H9 (cell line): ENCODE measurements around the gene KCTD17. TPM values are rescaled to one million over a fixed set of nuclear protein-coding genes. Genes with fewer than 3 reads are reported as not detected.

Experiments used
- DNase-seq: peaks from one replicate; pipeline ENCODE4 v3.0.0-alpha.2; 2017
- H2AFZ ChIP-seq: one replicate; pipeline ENCODE4 v1.6.1; 2013; ENCODE audit warnings: mild to moderate bottlenecking, low read length, control low read depth, moderate library complexity
- H2AK5ac ChIP-seq: 2 replicates; pipeline ENCODE4 v1.6.1; 2013; ENCODE audit warnings: low read length, control low read depth, mixed read lengths; ENCODE audit not compliant: insufficient read length
- H2BK120ac ChIP-seq: one replicate; pipeline ENCODE4 v1.6.1; 2013; ENCODE audit warnings: low read depth, mild to moderate bottlenecking, low read length, control low read depth, inconsistent platforms; ENCODE audit not compliant: poor library complexity, severe bottlenecking
- H2BK12ac ChIP-seq: 2 replicates; pipeline ENCODE4 v1.6.1; 2013; ENCODE audit warnings: low read length, control low read depth, mixed read lengths, low read depth; ENCODE audit not compliant: insufficient read length
- H2BK15ac ChIP-seq: 2 replicates; pipeline ENCODE4 v1.6.1; 2013; ENCODE audit warnings: low read depth, low read length, control low read depth
- H2BK20ac ChIP-seq: one replicate; pipeline ENCODE4 v1.6.1; 2013; ENCODE audit warnings: low read depth, mild to moderate bottlenecking, low read length, control low read depth, inconsistent platforms; ENCODE audit not compliant: poor library complexity, severe bottlenecking
- H2BK5ac ChIP-seq: 2 replicates; pipeline ENCODE4 v1.6.1; 2013; ENCODE audit warnings: low read length, control low read depth, mixed read lengths; ENCODE audit not compliant: insufficient read length
- H3K14ac ChIP-seq: 2 replicates; pipeline ENCODE4 v1.6.1; 2013; ENCODE audit warnings: low read length, control low read depth; ENCODE audit not compliant: insufficient read depth
- H3K18ac ChIP-seq: 2 replicates; pipeline ENCODE4 v1.6.1; 2013; ENCODE audit warnings: low read depth, mild to moderate bottlenecking, mixed read lengths, low read length, control low read depth; ENCODE audit not compliant: insufficient read length
- H3K23ac ChIP-seq: 2 replicates; pipeline ENCODE4 v1.6.1; 2013; ENCODE audit warnings: low read length, control low read depth, mixed read lengths, low read depth; ENCODE audit not compliant: insufficient read length
- H3K23me2 ChIP-seq: 2 replicates; pipeline ENCODE4 v1.6.1; 2013; ENCODE audit warnings: low read depth, mild to moderate bottlenecking, mixed read lengths, low read length, control low read depth; ENCODE audit not compliant: insufficient read length, poor library complexity, severe bottlenecking
- H3K27ac ChIP-seq: 2 replicates; pipeline ENCODE4 v1.5.1; 2013; ENCODE audit warnings: low read length, control low read depth, mixed read lengths, low read depth; ENCODE audit not compliant: insufficient read length
- H3K27me3 ChIP-seq: 2 replicates; pipeline ENCODE4 v1.6.1; 2013; ENCODE audit warnings: low read length, control low read depth, inconsistent platforms; ENCODE audit not compliant: insufficient read depth
- H3K4ac ChIP-seq: 2 replicates; pipeline ENCODE4 v1.6.1; 2013; ENCODE audit warnings: low read depth, mild to moderate bottlenecking, control low read depth, inconsistent platforms, low read length, moderate library complexity
- H3K4me1 ChIP-seq: 2 replicates; pipeline ENCODE4 v1.6.1; 2013; ENCODE audit warnings: low read length, control low read depth, inconsistent platforms; ENCODE audit not compliant: insufficient read depth
- H3K4me2 ChIP-seq: 2 replicates; pipeline ENCODE4 v1.6.1; 2013; ENCODE audit warnings: low read length, control low read depth, mixed read lengths; ENCODE audit not compliant: insufficient read length, insufficient read depth
- H3K56ac ChIP-seq: 2 replicates; pipeline ENCODE4 v1.6.1; 2013; ENCODE audit warnings: low read depth, mild to moderate bottlenecking, mixed read lengths, low read length, control low read depth; ENCODE audit not compliant: insufficient read length
- H3K79me1 ChIP-seq: 2 replicates; pipeline ENCODE4 v1.6.1; 2013; ENCODE audit warnings: low read depth, mild to moderate bottlenecking, moderate library complexity, low read length, control low read depth, inconsistent platforms; ENCODE audit not compliant: insufficient read depth, poor library complexity, severe bottlenecking
- H3K79me2 ChIP-seq: 2 replicates; pipeline ENCODE4 v1.6.1; 2013; ENCODE audit warnings: low read length, control low read depth, inconsistent platforms; ENCODE audit not compliant: insufficient read depth
- H3K9ac ChIP-seq: 2 replicates; pipeline ENCODE4 v1.6.1; 2013; ENCODE audit warnings: low read length, control low read depth, mixed read lengths; ENCODE audit not compliant: insufficient read length; ENCODE audit errors: extremely low read depth
- H3K9me3 ChIP-seq: one replicate; pipeline ENCODE4 v1.6.1; 2013; ENCODE audit warnings: low read depth, low read length, inconsistent platforms; ENCODE audit not compliant: control insufficient read depth
- H3T11ph ChIP-seq: one replicate; pipeline ENCODE4 v1.6.1; 2013; ENCODE audit warnings: mild to moderate bottlenecking, low read length, control low read depth, inconsistent platforms
- H4K20me1 ChIP-seq: one replicate; pipeline ENCODE4 v1.6.1; 2013; ENCODE audit not compliant: control insufficient read depth, insufficient read length, insufficient read depth
- H4K5ac ChIP-seq: 2 replicates; pipeline ENCODE4 v1.6.1; 2013; ENCODE audit warnings: low read depth, mild to moderate bottlenecking, mixed read lengths, low read length, control low read depth; ENCODE audit not compliant: insufficient read length
- H4K8ac ChIP-seq: replicated peaks from 2 replicates; pipeline ENCODE4 v1.6.1; 2013; ENCODE audit warnings: low read length, control low read depth, mixed read lengths, low read depth; ENCODE audit not compliant: insufficient read length
- H4K91ac ChIP-seq: 2 replicates; pipeline ENCODE4 v1.6.1; 2013; ENCODE audit warnings: low read depth, mild to moderate bottlenecking, moderate library complexity, mixed read lengths, low read length, control low read depth; ENCODE audit not compliant: insufficient read length
- H3K27ac Mint-ChIP-seq, 3 experiments: 2 replicates in 2 of 3; 3 replicates in 1 of 3; pipeline ENCODE4 v1.8.0; 2020 to 2021; ENCODE audit warnings: mixed read lengths in 3 of 3, mild to moderate bottlenecking in 1 of 3, moderate library complexity in 1 of 3
- H3K27me3 Mint-ChIP-seq: 2 replicates; pipeline ENCODE4 v1.8.0; 2021; ENCODE audit warnings: low read depth, mild to moderate bottlenecking, moderate library complexity, mixed read lengths
- H3K36me3 Mint-ChIP-seq, 3 experiments: 2 replicates in 2 of 3; 3 replicates in 1 of 3; pipeline ENCODE4 v1.8.0; 2020 to 2021; ENCODE audit warnings: low read depth in 3 of 3, mixed read lengths in 3 of 3; ENCODE audit not compliant: insufficient read depth in 1 of 3
- H3K4me1 Mint-ChIP-seq, 2 experiments: 2 replicates each; pipeline ENCODE4 v1.8.0; 2020; ENCODE audit warnings: mixed read lengths in 2 of 2
- H3K4me3 Mint-ChIP-seq, 2 experiments: 2 replicates in 1 of 2; 3 replicates in 1 of 2; pipeline ENCODE4 v1.8.0; 2020 to 2021; ENCODE audit warnings: mild to moderate bottlenecking in 2 of 2, mixed read lengths in 2 of 2, moderate library complexity in 1 of 2
- H3K9me3 Mint-ChIP-seq, 2 experiments: 2 replicates in 1 of 2; 3 replicates in 1 of 2; pipeline ENCODE4 v1.8.0; 2020; ENCODE audit warnings: mild to moderate bottlenecking in 2 of 2, mixed read lengths in 2 of 2, moderate library complexity in 1 of 2
- WGBS: extraction: QIAGEN DNeasy Blood & Tissue Kit; methylation state at CpG from one replicate; pipeline ENCODE4 v1.1.7; 2013; ENCODE audit warnings: missing lambda C conversion rate, low lambda C conversion rate, mixed read lengths; ENCODE audit not compliant: insufficient read length; ENCODE audit errors: extremely low coverage; 5-methylcytosine and 5-hydroxymethylcytosine counted together
- total RNA-seq: library from RNA; stranded (reverse); gene quantifications from 2 replicates; pipeline ENCODE4 v1.2.1, GENCODE V29; 2021
- TF ChIP-seq, protein P1 (sequence below): fragments of 200-600 bp; sonication (generic); conservative IDR thresholded peaks from 3 replicates; pipeline ENCODE4 v1.8.0; 2021; ENCODE audit warnings: antibody characterized with exemption, mild to moderate bottlenecking

KCTD17 gene
- total RNA-seq, 1 experiment from 2014 or later: 34.1 TPM

DNA sequence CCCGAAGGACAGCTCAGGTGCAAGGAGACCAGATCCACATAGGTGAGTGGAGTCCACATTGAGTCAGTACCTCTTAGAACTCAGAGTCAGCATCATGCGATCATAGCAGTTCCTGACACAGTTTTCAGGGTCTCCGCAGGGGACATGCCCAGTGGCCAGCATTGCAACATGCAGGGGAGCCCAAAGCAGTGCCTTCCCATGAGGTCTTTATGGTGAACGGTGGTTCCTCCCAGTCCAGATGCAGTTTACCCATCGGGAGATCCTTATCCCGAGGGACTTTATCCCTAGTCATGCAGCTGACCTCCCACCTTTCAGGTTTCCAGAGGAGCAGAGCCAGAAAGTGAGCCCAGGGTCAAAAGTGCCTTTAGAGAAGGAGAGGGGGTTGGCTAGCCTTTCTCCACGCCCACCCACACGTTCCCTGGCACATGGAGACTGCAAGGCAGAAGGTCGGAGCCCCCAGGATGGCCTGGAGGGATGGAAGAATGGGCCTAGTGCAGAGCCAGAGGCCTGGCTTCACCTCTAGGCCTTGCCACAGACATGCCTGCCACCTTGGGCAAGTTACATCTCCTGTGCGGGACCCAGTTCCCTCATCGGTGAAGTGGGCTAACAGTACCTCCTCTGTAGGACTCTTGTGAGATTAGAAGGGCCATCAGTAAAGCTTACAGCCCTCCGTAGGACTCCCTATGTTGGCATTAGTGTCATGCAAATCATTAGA lies 6.4 kb downstream of the KCTD17 start:
- Histone ChIP-seq H2BK20ac (no peak overlapping the region), H3K27ac (no peak overlapping the region), H2BK12ac (no peak overlapping the region), H4K5ac (no peak overlapping the region), H3K9me3 (no peaks in the 10 kb centered on the region), H4K20me1 (no peaks in the 10 kb centered on the region), H4K8ac (no peak overlapping the region), H3T11ph (no peak overlapping the region), H3K18ac (no peak overlapping the region), H2AK5ac (no peak overlapping the region), H2BK15ac (no peak overlapping the region), H3K4me1 (no peaks in the 10 kb centered on the region; the same call in 1 of the 2 replicates), H2BK120ac (no peak overlapping the region), H3K27me3 (no peaks in the 10 kb centered on the region), H3K23me2 (no peaks in the 10 kb centered on the region), H3K4me2 (no peak overlapping the region), H3K79me2 (no peaks in the 10 kb centered on the region), H4K91ac (no peak overlapping the region), H3K9ac (no peak overlapping the region), H3K79me1 (no peaks in the 10 kb centered on the region), H3K23ac (no peak overlapping the region), H2AFZ (no peak overlapping the region), H3K4ac (no peak overlapping the region), H3K56ac (no peak overlapping the region), H3K14ac (no peak overlapping the region), H2BK5ac (no peak overlapping the region)
- no peaks in the 10 kb centered on the region for H3K9me3 Mint-ChIP-seq
- H3K27ac Mint-ChIP-seq: no peak overlapping the region
- DNase-seq: no peak
- no peak overlapping the region for H3K4me3 Mint-ChIP-seq
- WGBS: no CpG with 5 or more reads among the region's 12 CpGs
- H3K4me1 Mint-ChIP-seq: peaks cover 3 to 19% of the 10 kb centered on the region in 2 experiments
- TF ChIP-seq, protein P1, sequence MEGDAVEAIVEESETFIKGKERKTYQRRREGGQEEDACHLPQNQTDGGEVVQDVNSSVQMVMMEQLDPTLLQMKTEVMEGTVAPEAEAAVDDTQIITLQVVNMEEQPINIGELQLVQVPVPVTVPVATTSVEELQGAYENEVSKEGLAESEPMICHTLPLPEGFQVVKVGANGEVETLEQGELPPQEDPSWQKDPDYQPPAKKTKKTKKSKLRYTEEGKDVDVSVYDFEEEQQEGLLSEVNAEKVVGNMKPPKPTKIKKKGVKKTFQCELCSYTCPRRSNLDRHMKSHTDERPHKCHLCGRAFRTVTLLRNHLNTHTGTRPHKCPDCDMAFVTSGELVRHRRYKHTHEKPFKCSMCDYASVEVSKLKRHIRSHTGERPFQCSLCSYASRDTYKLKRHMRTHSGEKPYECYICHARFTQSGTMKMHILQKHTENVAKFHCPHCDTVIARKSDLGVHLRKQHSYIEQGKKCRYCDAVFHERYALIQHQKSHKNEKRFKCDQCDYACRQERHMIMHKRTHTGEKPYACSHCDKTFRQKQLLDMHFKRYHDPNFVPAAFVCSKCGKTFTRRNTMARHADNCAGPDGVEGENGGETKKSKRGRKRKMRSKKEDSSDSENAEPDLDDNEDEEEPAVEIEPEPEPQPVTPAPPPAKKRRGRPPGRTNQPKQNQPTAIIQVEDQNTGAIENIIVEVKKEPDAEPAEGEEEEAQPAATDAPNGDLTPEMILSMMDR: no peak
- H3K36me3 Mint-ChIP-seq: peaks cover 7 to 39% (median 22%) of the 10 kb centered on the region in 3 experiments; a peak in 6 of 7 replicates
- no peaks in the 10 kb centered on the region; the same call in 1 of the 2 replicates for H3K27me3 Mint-ChIP-seq
